Neutrophil (primary cell): ENCODE measurements around the gene TPRN.

ENCODE experiments used
- H3K27ac ChIP-seq: fragments of 200-600 bp; sonication (generic); 2 replicates; pipeline ENCODE4 v1.5.1; 2016; ENCODE audit warnings: mild to moderate bottlenecking, moderate library complexity
- H3K27me3 ChIP-seq: fragments of 200-600 bp; sonication (generic); 2 replicates; pipeline ENCODE4 v1.6.0; 2016; ENCODE audit warnings: mild to moderate bottlenecking
- H3K36me3 ChIP-seq: fragments of 200-600 bp; sonication (generic); 2 replicates; pipeline ENCODE4 v1.5.1; 2017
- H3K4me1 ChIP-seq, 2 experiments: fragments of 200-600 bp in 1 of 2; sonication (generic) in 1 of 2; 1 replicate in 1 of 2; 2 replicates in 1 of 2; pipeline versions ENCODE4 v1.5.1 to v1.6.1; 2013 to 2016; ENCODE audit warnings: low read depth in 1 of 2, low read length in 1 of 2, mild to moderate bottlenecking in 1 of 2, moderate library complexity in 1 of 2; ENCODE audit not compliant: control insufficient read depth in 1 of 2, insufficient read depth in 1 of 2
- H3K4me3 ChIP-seq, 2 experiments: fragments of 200-600 bp in 1 of 2; sonication (generic) in 1 of 2; 1 replicate in 1 of 2; 2 replicates in 1 of 2; pipeline ENCODE4 v1.5.1; 2013 to 2016; ENCODE audit warnings: low read depth in 1 of 2, low read length in 1 of 2, mild to moderate bottlenecking in 1 of 2, moderate library complexity in 1 of 2
- H3K9me3 ChIP-seq: fragments of 200-600 bp; sonication (generic); 2 replicates; pipeline ENCODE4 v1.5.1; 2016
- CTCF ChIP-seq: fragments of 200-600 bp; sonication (generic); IDR thresholded peaks from 2 replicates; pipeline ENCODE4 v1.5.1; 2016; ENCODE audit warnings: antibody characterized with exemption

Gene TPRN

GRCh38 chr9:137223078-137223970, 22.8 kb upstream of the TPRN start:
- peak; percentile 26 for TF ChIP-seq CTCF
- peaks cover 15 to 30% of the 10 kb centered on the region in 2 experiments for H3K4me1 ChIP-seq
- H3K36me3 ChIP-seq: peaks cover 2% of the 10 kb centered on the region

GRCh38 chr9:137222190-137223077, 21.9 kb upstream of the TPRN start, which contains the start of gene RNF208:
Gene RNF208, minus strand, starts transcription at chr9:137222240. Its CDS starts 1,028 bp downstream, at chr9:137221212.
- Histone ChIP-seq H3K27ac (peak within 1 kb of the TSS; percentile 87), H3K27me3 (peaks cover 66% of the 10 kb centered on the region), H3K4me3 (peak within 1 kb of the TSS; percentile 84 to 94), H3K9me3 (no peaks in the 10 kb centered on the region), H3K36me3 (peaks cover 11% of the 10 kb centered on the region), H3K4me1 (peaks cover 15 to 30% of the 10 kb centered on the region in 2 experiments)
- TF ChIP-seq CTCF: no peak

More at GRCh38 chr9:137223078-137223970, 22.8 kb upstream of the TPRN start:
- Histone ChIP-seq H3K4me3 (peak overlapping the region; percentile 84 to 94), H3K27ac (peak overlapping the region; percentile 87), H3K27me3 (peaks cover 75% of the 10 kb centered on the region), H3K9me3 (no peaks in the 10 kb centered on the region)

- no peak overlapping the region for H3K27ac ChIP-seq
- no peak for TF ChIP-seq CTCF
These were observed 21.1 kb upstream of the TPRN start for GRCh38 chr9:137221506-137222111.

GRCh38 chr9:137221095-137221505, 20.6 kb upstream of the TPRN start:
- Histone ChIP-seq H3K27ac (no peak overlapping the region), H3K4me1 (peaks cover 15 to 30% of the 10 kb centered on the region in 2 experiments), H3K36me3 (peaks cover 24% of the 10 kb centered on the region), H3K4me3 (no peak overlapping the region), H3K9me3 (no peaks in the 10 kb centered on the region), H3K27me3 (peaks cover 52% of the 10 kb centered on the region)
- TF ChIP-seq CTCF: no peak

More at GRCh38 chr9:137221506-137222111, 21.1 kb upstream of the TPRN start:
- H3K9me3 ChIP-seq: no peaks in the 10 kb centered on the region
- peaks cover 19% of the 10 kb centered on the region for H3K36me3 ChIP-seq
- peaks cover 15 to 30% of the 10 kb centered on the region in 2 experiments for H3K4me1 ChIP-seq
- H3K4me3 ChIP-seq: no peak overlapping the region
- peaks cover 58% of the 10 kb centered on the region for H3K27me3 ChIP-seq
